Measurements from ENCODE around the gene HMGCL. TPM values are rescaled to one million over a fixed set of nuclear protein-coding genes. Genes with fewer than 3 reads are reported as not detected.

HMGCL gene
- total RNA-seq, 1 experiment from 2014 or later, result 19.4 TPM

DNA sequence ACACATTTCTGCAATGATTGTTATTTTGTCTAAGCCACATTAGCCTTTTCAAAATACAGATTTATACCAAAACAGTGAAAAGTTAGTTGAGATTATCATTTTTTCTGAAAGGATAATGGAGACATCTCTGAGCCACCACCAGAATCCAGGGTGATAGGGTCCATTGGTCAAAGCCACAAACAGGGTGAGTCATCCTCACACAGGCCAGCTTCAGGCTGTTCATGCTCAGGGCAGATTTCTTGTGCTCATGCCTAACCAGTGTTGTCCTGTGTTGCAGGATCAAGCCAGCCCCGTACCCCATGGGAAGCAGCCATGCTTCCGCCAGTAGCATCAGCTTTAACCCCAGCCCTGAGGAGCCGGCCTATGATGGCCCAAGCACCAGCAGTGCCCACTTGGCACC lies 68.6 kb downstream of the HMGCL start:
- Mint-ChIP-seq H3K27ac (ENCODE audit: unreplicated experiment) (no peak overlapping the region), H3K4me3 (ENCODE audit: unreplicated experiment) (no peak overlapping the region), H3K9me3 (ENCODE audit: unreplicated experiment) (no peaks in the 10 kb centered on the region), H3K4me1 (ENCODE audit: low read depth, unreplicated experiment) (no peaks in the 10 kb centered on the region), H3K27me3 (ENCODE audit: insufficient read depth, unreplicated experiment) (no peaks in the 10 kb centered on the region), H3K36me3 (ENCODE audit: insufficient read depth, unreplicated experiment) (peaks cover 86% of the 10 kb centered on the region)
- ChIA-PET POLR2A (interaction anchor here (0.5 kb wide), 2 partner anchors 22 to 60 kb away, joined by 3 to 5 read pairs; partner anchors contain the start of gene PITHD1), CTCF (interaction anchor here (0.5 to 0.6 kb wide), 2 partner anchors 77 to 96 kb away, joined by 3 to 5 read pairs; no protein-coding TSS in a partner anchor)
- TF ChIP-seq, protein P1, sequence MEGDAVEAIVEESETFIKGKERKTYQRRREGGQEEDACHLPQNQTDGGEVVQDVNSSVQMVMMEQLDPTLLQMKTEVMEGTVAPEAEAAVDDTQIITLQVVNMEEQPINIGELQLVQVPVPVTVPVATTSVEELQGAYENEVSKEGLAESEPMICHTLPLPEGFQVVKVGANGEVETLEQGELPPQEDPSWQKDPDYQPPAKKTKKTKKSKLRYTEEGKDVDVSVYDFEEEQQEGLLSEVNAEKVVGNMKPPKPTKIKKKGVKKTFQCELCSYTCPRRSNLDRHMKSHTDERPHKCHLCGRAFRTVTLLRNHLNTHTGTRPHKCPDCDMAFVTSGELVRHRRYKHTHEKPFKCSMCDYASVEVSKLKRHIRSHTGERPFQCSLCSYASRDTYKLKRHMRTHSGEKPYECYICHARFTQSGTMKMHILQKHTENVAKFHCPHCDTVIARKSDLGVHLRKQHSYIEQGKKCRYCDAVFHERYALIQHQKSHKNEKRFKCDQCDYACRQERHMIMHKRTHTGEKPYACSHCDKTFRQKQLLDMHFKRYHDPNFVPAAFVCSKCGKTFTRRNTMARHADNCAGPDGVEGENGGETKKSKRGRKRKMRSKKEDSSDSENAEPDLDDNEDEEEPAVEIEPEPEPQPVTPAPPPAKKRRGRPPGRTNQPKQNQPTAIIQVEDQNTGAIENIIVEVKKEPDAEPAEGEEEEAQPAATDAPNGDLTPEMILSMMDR (IDR thresholded peaks at IDR 0.05; ENCODE audit: insufficient read depth in 1 of 2, low read depth in 1 of 2, low read length in 1 of 2, severe bottlenecking in 1 of 2, unreplicated experiment in 1 of 2), result no peak
- no peak overlapping the region for H3K4me3 ChIP-seq (ENCODE audit: low read depth, low read length)
- DNase-seq, result no peak
- no peaks in the 10 kb centered on the region for H3K9me3 ChIP-seq
- H3K4me1 ChIP-seq, result no peaks in the 10 kb centered on the region
- no TSS peak for BruUV-seq (replicated peaks)
- intact Hi-C loops (cut with micrococcal nuclease; ENCODE audit: unreplicated experiment), result no loop called here
- no peaks in the 10 kb centered on the region for H3K27me3 ChIP-seq (replicated peaks; ENCODE audit: control insufficient read depth, insufficient read depth, low read length)
- H3K36me3 ChIP-seq (ENCODE audit: control insufficient read depth, insufficient read depth, low read length), result peaks cover 1% of the 10 kb centered on the region

DNA sequence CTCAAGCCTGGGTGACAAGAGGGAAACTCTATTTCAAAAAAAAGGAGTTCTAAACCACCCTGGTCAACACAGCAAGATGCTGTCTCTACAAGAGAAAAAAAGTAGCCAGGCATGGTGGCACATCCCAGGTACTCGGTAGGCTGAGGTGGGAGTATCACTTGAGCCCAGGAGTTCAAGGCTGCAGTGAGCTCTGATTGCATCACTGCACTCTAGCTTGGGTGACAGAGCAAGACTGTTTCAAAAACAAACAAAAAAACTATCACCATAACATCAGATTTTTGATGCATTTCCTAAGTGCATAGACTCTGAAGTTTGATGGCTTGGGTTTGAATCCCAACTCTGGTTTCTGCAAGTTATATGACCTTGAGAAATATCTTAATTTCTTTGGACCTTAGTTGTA lies 72.3 kb downstream of the HMGCL start:
- CTCF ChIA-PET, result no interaction called here
- no peaks in the 10 kb centered on the region for H3K9me3 Mint-ChIP-seq (ENCODE audit: unreplicated experiment)
- no peak for DNase-seq
- peaks cover 74% of the 10 kb centered on the region for H3K36me3 Mint-ChIP-seq (ENCODE audit: insufficient read depth, unreplicated experiment)
- TF ChIP-seq, protein P1 (IDR thresholded peaks at IDR 0.05; ENCODE audit: insufficient read depth in 1 of 2, low read depth in 1 of 2, low read length in 1 of 2, severe bottlenecking in 1 of 2, unreplicated experiment in 1 of 2), result no peak
- Histone ChIP-seq H3K4me1 (no peaks in the 10 kb centered on the region), H3K4me3 (ENCODE audit: low read depth, low read length) (no peak overlapping the region), H3K36me3 (ENCODE audit: control insufficient read depth, insufficient read depth, low read length) (peaks cover 1% of the 10 kb centered on the region), H3K27me3 (replicated peaks; ENCODE audit: control insufficient read depth, insufficient read depth, low read length) (no peaks in the 10 kb centered on the region), H3K9me3 (no peaks in the 10 kb centered on the region)
- intact Hi-C loops (cut with micrococcal nuclease; ENCODE audit: unreplicated experiment), result no loop called here
- POLR2A ChIA-PET, result no interaction called here
- no peak overlapping the region for H3K4me3 Mint-ChIP-seq (ENCODE audit: unreplicated experiment)
- H3K27ac Mint-ChIP-seq (ENCODE audit: unreplicated experiment), result no peak overlapping the region
- H3K4me1 Mint-ChIP-seq (ENCODE audit: low read depth, unreplicated experiment), result no peaks in the 10 kb centered on the region
- no peaks in the 10 kb centered on the region for H3K27me3 Mint-ChIP-seq (ENCODE audit: insufficient read depth, unreplicated experiment)
- no TSS peak for BruUV-seq (replicated peaks)

Other genes with a start within 250 kb of the HMGCL start
- 1,040 and 1,063 TPM in 2 replicates for gene RPL11, start 133.6 kb downstream of the HMGCL start, total RNA-seq (2022)
- 29.4 and 31.3 TPM in 2 replicates for gene ELOA, start 82.0 kb downstream of the HMGCL start, total RNA-seq (2022)
- gene PITHD1, start 47.0 kb downstream of the HMGCL start, total RNA-seq (2022), result 44.7 and 47.8 TPM in 2 replicates
- 52.5 and 63.1 TPM in 2 replicates for gene LYPLA2, start 34.3 kb downstream of the HMGCL start, total RNA-seq (2022)
- gene GALE, start 24.7 kb downstream of the HMGCL start, total RNA-seq (2022), result 51.6 and 57.1 TPM in 2 replicates
- 21.3 and 25.5 TPM in 2 replicates for gene FUCA1, start 42.9 kb upstream of the HMGCL start, total RNA-seq (2022)
- gene CNR2, start 87.9 kb upstream of the HMGCL start, total RNA-seq (2022), result not detected in 2 replicates
- gene PNRC2, start 134.4 kb upstream of the HMGCL start, total RNA-seq (2022), result 89.8 and 93.7 TPM in 2 replicates
- gene SRSF10, start 154.9 kb upstream of the HMGCL start, total RNA-seq (2022), result 128 and 133 TPM in 2 replicates